HepG2 (cell line): ENCODE results near the gene DNASE1. TPM values are rescaled to one million over a fixed set of nuclear protein-coding genes. Genes with fewer than 3 reads are reported as not detected.

Experiments
- ARNT ChIP-seq: fragments of 450-650 bp; IDR thresholded peaks from 2 replicates; pipeline ENCODE4 v1.6.1; 2017
- ATF7 ChIP-seq, 2 experiments: fragments of 450-650 bp in 1 of 2; sonication (generic) in 1 of 2; formaldehyde crosslinking in 1 of 2; IDR thresholded peaks; 2 replicates each; pipeline versions ENCODE4 v1.4.0 to v1.6.1; 2016 to 2020; ENCODE audit warnings: antibody characterized with exemption in 1 of 2, mild to moderate bottlenecking in 1 of 2, missing genetic modification reagents in 1 of 2
- CCDC6 ChIP-seq: sonication (generic); formaldehyde crosslinking; IDR thresholded peaks from 2 replicates; pipeline ENCODE4 v1.8.1; 2022; ENCODE audit warnings: mild to moderate bottlenecking, missing genetic modification reagents, moderate library complexity
- FOXA1 ChIP-seq, 2 experiments: fragments of 450-650 bp in 1 of 2; sonication (generic) in 1 of 2; formaldehyde crosslinking in 1 of 2; IDR thresholded peaks; 2 replicates each; pipeline versions ENCODE4 v1.4.0 to v1.6.1; 2016 to 2020; ENCODE audit warnings: missing genetic modification reagents in 1 of 2
- GPN1 ChIP-seq: sonication (generic); formaldehyde crosslinking; IDR thresholded peaks from 2 replicates; pipeline ENCODE4 v1.5.1; 2020; ENCODE audit warnings: missing genetic modification reagents, borderline replicate concordance
- KMT2A ChIP-seq: sonication (generic); formaldehyde crosslinking; IDR thresholded peaks from 2 replicates; pipeline ENCODE4 v1.4.0; 2020; ENCODE audit warnings: missing genetic modification reagents
- MLLT10 ChIP-seq: sonication (generic); formaldehyde crosslinking; IDR thresholded peaks from 2 replicates; pipeline ENCODE4 v1.4.0; 2020; ENCODE audit warnings: missing genetic modification reagents
- MTA1 ChIP-seq: sonication (generic); formaldehyde crosslinking; IDR thresholded peaks from 2 replicates; pipeline ENCODE4 v1.4.0; 2020; ENCODE audit warnings: missing genetic modification reagents, mild to moderate bottlenecking, borderline replicate concordance
- NFIB ChIP-seq: sonication (generic); formaldehyde crosslinking; IDR thresholded peaks from 2 replicates; pipeline ENCODE4 v1.9.0; 2021; ENCODE audit warnings: missing genetic modification reagents, mild to moderate bottlenecking, borderline replicate concordance
- ZNF124 ChIP-seq: sonication (generic); formaldehyde crosslinking; IDR thresholded peaks from 2 replicates; pipeline ENCODE4 v1.4.0; 2020; ENCODE audit warnings: missing genetic modification reagents
- ZNF33B ChIP-seq: sonication (generic); formaldehyde crosslinking; IDR thresholded peaks from 2 replicates; pipeline ENCODE4 v1.5.1; 2020; ENCODE audit warnings: mild to moderate bottlenecking, missing genetic modification reagents
- ZNF567 ChIP-seq: sonication (generic); formaldehyde crosslinking; IDR thresholded peaks from 2 replicates; pipeline ENCODE4 v1.8.1; 2023; ENCODE audit warnings: mild to moderate bottlenecking, missing genetic modification reagents, borderline replicate concordance
- ZNF678 ChIP-seq: sonication (generic); formaldehyde crosslinking; IDR thresholded peaks from 2 replicates; pipeline ENCODE4 v1.4.0; 2020; ENCODE audit warnings: mild to moderate bottlenecking, missing genetic modification reagents
- ZNF782 ChIP-seq: sonication (generic); formaldehyde crosslinking; IDR thresholded peaks from 2 replicates; pipeline ENCODE4 v1.4.0; 2020; ENCODE audit warnings: missing genetic modification reagents, mild to moderate bottlenecking, borderline replicate concordance
- ZSCAN9 ChIP-seq: IDR thresholded peaks from 2 replicates; pipeline ENCODE4 v1.6.1; 2016; ENCODE audit warnings: borderline replicate concordance
- polyA plus RNA-seq, 8 experiments: library from polyadenylated mRNA; depleted of rRNA in 3 of 8; stranded (reverse) in 7 of 8; unstranded in 1 of 8; fragments of >200 nt; fragmentation: Illumina TruSeq in 4 of 8; extraction: Trizol in 4 of 8; gene quantifications; 2 replicates each; pipeline versions ENCODE4 v1.2.1 to v1.2.3, GENCODE V29; 2011 to 2016; ENCODE audit warnings: low read depth in 4 of 8, missing spikeins in 1 of 8, mixed read lengths in 1 of 8; ENCODE audit not compliant: insufficient read depth in 1 of 8
- total RNA-seq, 5 experiments: library from RNA; depleted of rRNA; stranded (reverse); fragments of >200 nt; fragmentation: Illumina TruSeq; extraction: Trizol; gene quantifications; 2 replicates each; pipeline ENCODE4 v1.2.3, GENCODE V29; 2016; ENCODE audit warnings: low read depth in 1 of 5
- TF ChIP-seq, protein P1 (sequence below): sonication (generic); formaldehyde crosslinking; IDR thresholded peaks from 2 replicates; pipeline ENCODE4 v1.5.0; 2020; ENCODE audit warnings: mild to moderate bottlenecking, missing genetic modification reagents
- TF ChIP-seq, protein P2 (sequence below): sonication (generic); formaldehyde crosslinking; IDR thresholded peaks from 2 replicates; pipeline ENCODE4 v1.5.1; 2020; ENCODE audit warnings: mild to moderate bottlenecking, missing genetic modification reagents, borderline replicate concordance
- TF ChIP-seq, protein P3 (sequence below): sonication (generic); formaldehyde crosslinking; IDR thresholded peaks from 2 replicates; pipeline ENCODE4 v1.8.1; 2022; ENCODE audit warnings: mild to moderate bottlenecking, missing genetic modification reagents
- TF ChIP-seq, protein P4 (sequence below), 2 experiments: sonication (generic) in 1 of 2; formaldehyde crosslinking in 1 of 2; IDR thresholded peaks; 2 replicates each; pipeline versions ENCODE4 v1.5.1 to v1.6.1; 2011 to 2020; ENCODE audit warnings: borderline replicate concordance in 1 of 2, low read depth in 1 of 2, low read length in 1 of 2, mild to moderate bottlenecking in 1 of 2, missing genetic modification reagents in 1 of 2, moderate library complexity in 1 of 2
- TF ChIP-seq, protein P5 (sequence below): sonication (generic); formaldehyde crosslinking; IDR thresholded peaks from 2 replicates; pipeline ENCODE4 v1.8.0; 2022; ENCODE audit warnings: mild to moderate bottlenecking, missing genetic modification reagents, moderate library complexity
- TF ChIP-seq, protein P6 (sequence below): sonication (generic); formaldehyde crosslinking; IDR thresholded peaks from 2 replicates; pipeline ENCODE4 v1.4.0; 2020; ENCODE audit warnings: mild to moderate bottlenecking, missing genetic modification reagents

DNASE1 gene
- total and polyA plus RNA-seq, 2 of the 13 experiments (the other 11 are each of a cell fraction or from before 2014, with no cell fraction given), result 7.1 to 11.1 TPM

DNA sequence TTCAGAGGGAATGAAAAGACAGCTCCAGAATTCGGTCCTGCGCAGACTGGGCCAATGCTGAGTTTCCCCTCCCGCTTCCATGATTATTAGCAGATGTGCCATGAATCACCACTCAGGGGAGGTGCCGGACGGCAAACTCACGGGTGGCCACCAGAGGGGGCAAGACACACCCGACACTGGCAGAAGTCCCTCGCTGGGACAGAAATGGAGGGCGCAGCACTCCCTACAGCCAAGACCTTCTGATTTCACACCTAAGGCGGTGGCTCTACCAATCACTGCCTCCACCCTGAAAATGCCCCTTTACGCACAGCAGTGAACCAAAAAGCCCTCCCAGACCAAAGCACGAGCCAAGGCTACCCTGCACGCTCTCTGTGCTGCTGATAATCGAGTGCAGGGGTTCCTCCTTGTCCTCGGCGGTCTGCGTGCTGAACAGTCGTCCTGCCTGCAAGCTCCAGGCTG, 36.0 kb downstream of the DNASE1 start (continued):
- TF ChIP-seq, protein P1, sequence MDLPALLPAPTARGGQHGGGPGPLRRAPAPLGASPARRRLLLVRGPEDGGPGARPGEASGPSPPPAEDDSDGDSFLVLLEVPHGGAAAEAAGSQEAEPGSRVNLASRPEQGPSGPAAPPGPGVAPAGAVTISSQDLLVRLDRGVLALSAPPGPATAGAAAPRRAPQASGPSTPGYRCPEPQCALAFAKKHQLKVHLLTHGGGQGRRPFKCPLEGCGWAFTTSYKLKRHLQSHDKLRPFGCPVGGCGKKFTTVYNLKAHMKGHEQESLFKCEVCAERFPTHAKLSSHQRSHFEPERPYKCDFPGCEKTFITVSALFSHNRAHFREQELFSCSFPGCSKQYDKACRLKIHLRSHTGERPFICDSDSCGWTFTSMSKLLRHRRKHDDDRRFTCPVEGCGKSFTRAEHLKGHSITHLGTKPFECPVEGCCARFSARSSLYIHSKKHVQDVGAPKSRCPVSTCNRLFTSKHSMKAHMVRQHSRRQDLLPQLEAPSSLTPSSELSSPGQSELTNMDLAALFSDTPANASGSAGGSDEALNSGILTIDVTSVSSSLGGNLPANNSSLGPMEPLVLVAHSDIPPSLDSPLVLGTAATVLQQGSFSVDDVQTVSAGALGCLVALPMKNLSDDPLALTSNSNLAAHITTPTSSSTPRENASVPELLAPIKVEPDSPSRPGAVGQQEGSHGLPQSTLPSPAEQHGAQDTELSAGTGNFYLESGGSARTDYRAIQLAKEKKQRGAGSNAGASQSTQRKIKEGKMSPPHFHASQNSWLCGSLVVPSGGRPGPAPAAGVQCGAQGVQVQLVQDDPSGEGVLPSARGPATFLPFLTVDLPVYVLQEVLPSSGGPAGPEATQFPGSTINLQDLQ (CRISPR knock-in tag), result no peak
- TF ChIP-seq FOXA1 (IDR thresholded peaks at IDR 0.05), result no peak
- TF ChIP-seq FOXA1 (CRISPR knock-in tag; IDR thresholded peaks at IDR 0.05), result no peak
- TF ChIP-seq, protein P2, sequence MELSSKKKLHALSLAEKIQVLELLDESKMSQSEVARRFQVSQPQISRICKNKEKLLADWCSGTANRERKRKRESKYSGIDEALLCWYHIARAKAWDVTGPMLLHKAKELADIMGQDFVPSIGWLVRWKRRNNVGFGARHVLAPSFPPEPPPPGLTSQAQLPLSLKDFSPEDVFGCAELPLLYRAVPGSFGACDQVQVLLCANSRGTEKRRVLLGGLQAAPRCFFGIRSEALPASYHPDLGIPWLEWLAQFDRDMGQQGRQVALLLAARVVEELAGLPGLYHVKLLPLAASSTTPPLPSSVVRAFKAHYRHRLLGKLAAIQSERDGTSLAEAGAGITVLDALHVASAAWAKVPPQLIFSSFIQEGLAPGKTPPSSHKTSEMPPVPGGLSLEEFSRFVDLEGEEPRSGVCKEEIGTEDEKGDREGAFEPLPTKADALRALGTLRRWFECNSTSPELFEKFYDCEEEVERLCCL (CRISPR knock-in tag), result no peak
- no peak for TF ChIP-seq ZNF124 (CRISPR knock-in tag)
- 0 out of 2 replicates have a peak, but pooled peaks have one; percentile 33 for TF ChIP-seq ZNF33B (CRISPR knock-in tag)
- no peak for TF ChIP-seq ARNT
- TF ChIP-seq MTA1 (CRISPR knock-in tag), result no peak
- TF ChIP-seq ZNF782 (CRISPR knock-in tag), result no peak
- TF ChIP-seq NFIB, result no peak
- no peak for TF ChIP-seq CCDC6 (CRISPR knock-in tag)
- TF ChIP-seq, protein P3, sequence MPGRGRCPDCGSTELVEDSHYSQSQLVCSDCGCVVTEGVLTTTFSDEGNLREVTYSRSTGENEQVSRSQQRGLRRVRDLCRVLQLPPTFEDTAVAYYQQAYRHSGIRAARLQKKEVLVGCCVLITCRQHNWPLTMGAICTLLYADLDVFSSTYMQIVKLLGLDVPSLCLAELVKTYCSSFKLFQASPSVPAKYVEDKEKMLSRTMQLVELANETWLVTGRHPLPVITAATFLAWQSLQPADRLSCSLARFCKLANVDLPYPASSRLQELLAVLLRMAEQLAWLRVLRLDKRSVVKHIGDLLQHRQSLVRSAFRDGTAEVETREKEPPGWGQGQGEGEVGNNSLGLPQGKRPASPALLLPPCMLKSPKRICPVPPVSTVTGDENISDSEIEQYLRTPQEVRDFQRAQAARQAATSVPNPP, result no peak
- no peak for TF ChIP-seq MLLT10
- TF ChIP-seq, protein P4, sequence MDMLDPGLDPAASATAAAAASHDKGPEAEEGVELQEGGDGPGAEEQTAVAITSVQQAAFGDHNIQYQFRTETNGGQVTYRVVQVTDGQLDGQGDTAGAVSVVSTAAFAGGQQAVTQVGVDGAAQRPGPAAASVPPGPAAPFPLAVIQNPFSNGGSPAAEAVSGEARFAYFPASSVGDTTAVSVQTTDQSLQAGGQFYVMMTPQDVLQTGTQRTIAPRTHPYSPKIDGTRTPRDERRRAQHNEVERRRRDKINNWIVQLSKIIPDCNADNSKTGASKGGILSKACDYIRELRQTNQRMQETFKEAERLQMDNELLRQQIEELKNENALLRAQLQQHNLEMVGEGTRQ (IDR thresholded peaks at IDR 0.05; ENCODE audit: low read depth, low read length), result no peak
- TF ChIP-seq, protein P4 (CRISPR knock-in tag; IDR thresholded peaks at IDR 0.05; ENCODE audit: borderline replicate concordance), result no peak
- no peak for TF ChIP-seq ZNF678 (CRISPR knock-in tag)
- TF ChIP-seq ZNF567 (CRISPR knock-in tag), result no peak
- TF ChIP-seq, protein P5, sequence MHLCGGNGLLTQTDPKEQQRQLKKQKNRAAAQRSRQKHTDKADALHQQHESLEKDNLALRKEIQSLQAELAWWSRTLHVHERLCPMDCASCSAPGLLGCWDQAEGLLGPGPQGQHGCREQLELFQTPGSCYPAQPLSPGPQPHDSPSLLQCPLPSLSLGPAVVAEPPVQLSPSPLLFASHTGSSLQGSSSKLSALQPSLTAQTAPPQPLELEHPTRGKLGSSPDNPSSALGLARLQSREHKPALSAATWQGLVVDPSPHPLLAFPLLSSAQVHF (CRISPR knock-in tag), result no peak
- TF ChIP-seq ZSCAN9, result 0 out of 2 replicates have a peak, but pooled peaks have one; percentile 13
- no peak for TF ChIP-seq KMT2A (CRISPR knock-in tag)
- TF ChIP-seq ATF7 (IDR thresholded peaks at IDR 0.05), result no peak
- no peak for TF ChIP-seq ATF7 (CRISPR knock-in tag; IDR thresholded peaks at IDR 0.05)
- TF ChIP-seq, protein P6, sequence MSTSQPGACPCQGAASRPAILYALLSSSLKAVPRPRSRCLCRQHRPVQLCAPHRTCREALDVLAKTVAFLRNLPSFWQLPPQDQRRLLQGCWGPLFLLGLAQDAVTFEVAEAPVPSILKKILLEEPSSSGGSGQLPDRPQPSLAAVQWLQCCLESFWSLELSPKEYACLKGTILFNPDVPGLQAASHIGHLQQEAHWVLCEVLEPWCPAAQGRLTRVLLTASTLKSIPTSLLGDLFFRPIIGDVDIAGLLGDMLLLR (CRISPR knock-in tag), result no peak
- no peak for TF ChIP-seq GPN1 (CRISPR knock-in tag)
